Upper lobe of left lung (tissue), 4 donors: Measurements from ENCODE around the gene GLP2R.

Experiments used
- EP300 ChIP-seq, 4 donors: sonication (generic); formaldehyde crosslinking; IDR thresholded peaks; one replicate each; pipeline ENCODE4 v1.5.1; 2017; ENCODE audit warnings: antibody characterized with exemption in 4 of 4, control low read depth in 2 of 4
- POLR2A ChIP-seq, 4 donors: fragments of 450-650 bp; IDR thresholded peaks; one replicate each; pipeline ENCODE4 v1.5.1; 2016 to 2017; ENCODE audit warnings: antibody characterized with exemption in 4 of 4, mild to moderate bottlenecking in 2 of 4
- TF ChIP-seq, protein P1 (sequence below), 6 experiments: fragments of 450-650 bp in 4 of 6; fragments of 200-600 bp in 2 of 6; sonication (generic) in 2 of 6; IDR thresholded peaks; one replicate each; pipeline ENCODE4 v1.5.1; 2016 to 2019; ENCODE audit warnings: antibody characterized with exemption in 6 of 6

DNA sequence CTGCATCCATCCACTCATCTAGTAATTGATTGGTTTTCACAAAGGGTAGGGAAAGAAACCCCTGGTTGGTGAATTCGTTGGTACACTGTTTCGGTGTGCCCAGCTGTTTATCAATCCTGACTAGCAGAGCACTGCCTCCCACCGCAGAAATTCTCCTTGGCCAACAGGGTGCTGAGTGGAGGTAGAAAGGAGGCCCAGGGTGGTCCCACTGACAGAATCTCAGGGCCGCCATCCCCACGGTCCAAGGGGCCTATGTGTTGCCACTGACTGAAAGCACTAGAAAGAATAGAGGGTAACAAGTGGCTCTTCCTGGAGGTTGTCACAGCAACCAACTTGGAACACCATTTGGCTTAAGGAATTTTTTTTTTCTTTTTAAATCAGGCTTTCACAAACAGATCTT lies 87.8 kb downstream of the GLP2R start:
- TF ChIP-seq, protein P1, sequence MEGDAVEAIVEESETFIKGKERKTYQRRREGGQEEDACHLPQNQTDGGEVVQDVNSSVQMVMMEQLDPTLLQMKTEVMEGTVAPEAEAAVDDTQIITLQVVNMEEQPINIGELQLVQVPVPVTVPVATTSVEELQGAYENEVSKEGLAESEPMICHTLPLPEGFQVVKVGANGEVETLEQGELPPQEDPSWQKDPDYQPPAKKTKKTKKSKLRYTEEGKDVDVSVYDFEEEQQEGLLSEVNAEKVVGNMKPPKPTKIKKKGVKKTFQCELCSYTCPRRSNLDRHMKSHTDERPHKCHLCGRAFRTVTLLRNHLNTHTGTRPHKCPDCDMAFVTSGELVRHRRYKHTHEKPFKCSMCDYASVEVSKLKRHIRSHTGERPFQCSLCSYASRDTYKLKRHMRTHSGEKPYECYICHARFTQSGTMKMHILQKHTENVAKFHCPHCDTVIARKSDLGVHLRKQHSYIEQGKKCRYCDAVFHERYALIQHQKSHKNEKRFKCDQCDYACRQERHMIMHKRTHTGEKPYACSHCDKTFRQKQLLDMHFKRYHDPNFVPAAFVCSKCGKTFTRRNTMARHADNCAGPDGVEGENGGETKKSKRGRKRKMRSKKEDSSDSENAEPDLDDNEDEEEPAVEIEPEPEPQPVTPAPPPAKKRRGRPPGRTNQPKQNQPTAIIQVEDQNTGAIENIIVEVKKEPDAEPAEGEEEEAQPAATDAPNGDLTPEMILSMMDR (IDR thresholded peaks at IDR 0.05), result no peak
- TF ChIP-seq EP300 (IDR thresholded peaks at IDR 0.05), result no peak
- no peak for TF ChIP-seq POLR2A (IDR thresholded peaks at IDR 0.05)
